Activated T-helper 1 cell treated with anti-CD3 and anti-CD28 coated beads, Interleukin-12 subunit alpha, Interleukin-12 subunit beta, Interleukin-2, Interleukin-4 antibody, amounts not matched to agents 30 ng/mL and 10 ng/mL and 1 ng/mL, durations not matched to agents 14 hours and 24 hours and 36 hours (primary cell): ENCODE results near the gene USP32. TPM values are rescaled to one million over a fixed set of nuclear protein-coding genes. Genes with fewer than 3 reads are reported as not detected.
"Not testable (repeated sequence)": the region's sequence is repeated elsewhere in the genome, so short reads cannot be mapped to it uniquely, and the experiment has no call there.

Experiments
- DNase-seq: peaks from one replicate; pipeline ENCODE4 v3.0.0; 2021; ENCODE audit warnings: low spot score
- H3K27ac Mint-ChIP-seq: one replicate; pipeline ENCODE4 v1.8.0; 2021; ENCODE audit warnings: mild to moderate bottlenecking, mixed read lengths
- H3K27me3 Mint-ChIP-seq: one replicate; pipeline ENCODE4 v1.8.0; 2022; ENCODE audit warnings: mild to moderate bottlenecking, moderate library complexity, mixed read lengths; ENCODE audit not compliant: insufficient read depth
- H3K36me3 Mint-ChIP-seq: one replicate; pipeline ENCODE4 v1.8.0; 2021; ENCODE audit warnings: low read depth, mixed read lengths
- H3K4me1 Mint-ChIP-seq: one replicate; pipeline ENCODE4 v1.8.0; 2021; ENCODE audit warnings: low read depth, mixed read lengths
- H3K4me3 Mint-ChIP-seq: one replicate; pipeline ENCODE4 v1.8.0; 2021; ENCODE audit warnings: mild to moderate bottlenecking, moderate library complexity, mixed read lengths
- H3K9me3 Mint-ChIP-seq: one replicate; pipeline ENCODE4 v1.8.0; 2021; ENCODE audit warnings: mixed read lengths
- intact Hi-C: fragments of 100-400 bp; cut with micrococcal nuclease; formaldehyde crosslinking; loops from one replicate; pipeline ENCODE4 v1.15.1; 2024
- total RNA-seq: library from RNA; stranded (reverse); gene quantifications from 2 replicates; pipeline ENCODE4 v1.2.3, GENCODE V29; 2022

Gene USP32
- total RNA-seq, 1 donor from 2014 or later: 30.5 TPM

- no peaks in the 10 kb centered on the region for H3K27me3 Mint-ChIP-seq
- H3K4me1 Mint-ChIP-seq: peaks cover 37% of the 10 kb centered on the region
These were observed 3.7 kb upstream of the USP32 start for GRCh38 chr17:60395508-60396065.

GRCh38 chr17:60393840-60394723 lies 2.1 kb upstream of the USP32 start:
- intact Hi-C loops: loop anchor here (2.0 to 10.0 kb wide), 6 partner anchors 319 to 1879 kb away; partner anchors contain the start of genes HEATR6, MTMR4, PRR11 and PTRH2
- Mint-ChIP-seq H3K4me1 (peaks cover 45% of the 10 kb centered on the region), H3K4me3 (peak overlapping the region; percentile 33)

More at GRCh38 chr17:60395508-60396065, 3.7 kb upstream of the USP32 start:
- Mint-ChIP-seq H3K27ac (no peak overlapping the region), H3K36me3 (no peaks in the 10 kb centered on the region), H3K4me3 (no peak overlapping the region), H3K9me3 (no peaks in the 10 kb centered on the region)
- no peak for DNase-seq
- intact Hi-C loops: loop anchor here (10.0 kb wide), 2 partner anchors 321 to 1881 kb away; partner anchors contain the start of genes HEATR6 and MTMR4

DNA sequence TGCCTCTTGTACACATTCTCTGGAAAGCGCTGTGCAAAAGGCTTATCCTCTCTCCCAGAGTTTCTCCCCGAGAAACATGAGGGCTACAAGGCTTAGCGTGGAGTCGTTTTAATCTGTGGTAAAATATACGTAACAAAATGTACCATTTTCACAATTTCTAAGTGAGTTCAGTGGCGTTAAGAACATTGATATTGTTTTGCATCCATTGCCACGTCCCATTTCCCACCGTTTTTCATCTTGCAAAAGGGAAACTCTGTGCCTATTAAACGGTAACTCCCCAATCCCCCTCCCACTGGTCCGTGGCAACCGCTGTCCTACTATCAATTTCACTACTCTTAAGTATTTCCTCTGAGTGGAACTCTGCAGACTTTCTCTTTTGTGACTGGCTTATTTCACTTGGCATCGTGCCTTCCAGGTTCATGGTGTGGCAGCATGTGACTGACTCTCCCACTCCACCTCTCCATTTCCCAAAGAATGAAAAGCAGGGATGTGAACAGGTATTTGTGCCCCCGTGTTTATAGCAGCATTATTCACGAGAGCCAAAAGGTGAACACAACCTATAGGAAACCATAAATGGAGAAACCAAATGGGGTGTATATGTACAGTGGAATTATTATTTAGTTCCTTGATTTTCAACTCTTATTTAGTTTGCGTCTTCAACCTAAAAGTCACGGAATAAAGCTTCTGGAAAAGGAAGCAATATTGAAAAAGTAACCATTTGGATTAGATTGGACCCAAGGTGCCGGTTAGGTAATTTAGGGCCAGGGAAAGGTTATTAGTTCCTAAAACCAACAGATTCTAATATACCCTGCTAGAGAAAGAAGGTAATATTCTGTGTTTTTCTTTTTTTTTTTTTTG lies 1.1 kb upstream of the USP32 start:
- Mint-ChIP-seq H3K27ac (peak overlapping the region; percentile 95), H3K4me1 (peaks cover 48% of the 10 kb centered on the region), H3K27me3 (no peaks in the 10 kb centered on the region), H3K9me3 (no peaks in the 10 kb centered on the region), H3K4me3 (peak overlapping the region; percentile 97), H3K36me3 (no peaks in the 10 kb centered on the region)
- peak; percentile 37 for DNase-seq
- intact Hi-C loops: loop anchor here (1.0 to 10.0 kb wide), 11 partner anchors 28 to 1878 kb away; partner anchors contain the start of genes BCAS3, HEATR6, MTMR4 and PPM1D

More at GRCh38 chr17:60393840-60394723, 2.1 kb upstream of the USP32 start:
- no peaks in the 10 kb centered on the region for H3K27me3 Mint-ChIP-seq
- no peaks in the 10 kb centered on the region for H3K9me3 Mint-ChIP-seq
- DNase-seq: no peak
- no peaks in the 10 kb centered on the region for H3K36me3 Mint-ChIP-seq
- no peak overlapping the region for H3K27ac Mint-ChIP-seq

DNA sequence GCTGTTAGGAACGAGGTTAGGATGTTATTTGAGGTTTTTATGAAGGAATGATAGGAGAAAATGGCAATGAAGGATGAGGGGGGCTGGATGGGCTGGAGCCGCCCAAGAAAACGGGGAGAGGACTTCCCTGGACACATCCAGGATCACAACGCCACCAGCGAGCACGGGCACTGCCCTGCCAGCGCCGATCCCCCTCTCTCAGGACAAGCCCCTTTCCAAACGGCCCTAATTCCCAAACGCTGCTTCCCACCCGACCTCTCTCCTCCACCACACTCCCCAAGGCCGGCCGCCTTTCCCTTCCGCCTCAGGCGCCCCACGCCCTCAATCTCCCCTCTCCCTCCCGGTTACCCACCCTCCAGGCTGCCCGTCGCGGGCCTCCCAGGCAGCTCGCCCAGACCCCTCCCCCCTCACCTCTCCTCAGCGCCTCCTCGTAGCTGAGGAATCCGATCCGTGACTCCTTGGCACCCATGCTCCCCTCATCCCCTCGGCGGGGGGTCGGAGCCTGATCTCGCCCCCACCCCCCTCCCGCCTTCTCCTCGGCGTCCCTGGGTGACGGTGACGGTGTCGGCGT lies 377 bp downstream of the USP32 start:
- DNase-seq: no peak
- H3K27me3 Mint-ChIP-seq: no peaks in the 10 kb centered on the region
- intact Hi-C loops: loop anchor here (1.0 to 10.0 kb wide), 11 partner anchors 30 to 1877 kb away; partner anchors contain the start of genes BCAS3, HEATR6, MTMR4 and PPM1D
- peak overlapping the region; percentile 93 for H3K27ac Mint-ChIP-seq
- peak overlapping the region; percentile 97 for H3K4me3 Mint-ChIP-seq
- H3K4me1 Mint-ChIP-seq: peaks cover 55% of the 10 kb centered on the region
- no peaks in the 10 kb centered on the region for H3K9me3 Mint-ChIP-seq
- peaks cover under 1% of the 10 kb centered on the region for H3K36me3 Mint-ChIP-seq

DNA sequence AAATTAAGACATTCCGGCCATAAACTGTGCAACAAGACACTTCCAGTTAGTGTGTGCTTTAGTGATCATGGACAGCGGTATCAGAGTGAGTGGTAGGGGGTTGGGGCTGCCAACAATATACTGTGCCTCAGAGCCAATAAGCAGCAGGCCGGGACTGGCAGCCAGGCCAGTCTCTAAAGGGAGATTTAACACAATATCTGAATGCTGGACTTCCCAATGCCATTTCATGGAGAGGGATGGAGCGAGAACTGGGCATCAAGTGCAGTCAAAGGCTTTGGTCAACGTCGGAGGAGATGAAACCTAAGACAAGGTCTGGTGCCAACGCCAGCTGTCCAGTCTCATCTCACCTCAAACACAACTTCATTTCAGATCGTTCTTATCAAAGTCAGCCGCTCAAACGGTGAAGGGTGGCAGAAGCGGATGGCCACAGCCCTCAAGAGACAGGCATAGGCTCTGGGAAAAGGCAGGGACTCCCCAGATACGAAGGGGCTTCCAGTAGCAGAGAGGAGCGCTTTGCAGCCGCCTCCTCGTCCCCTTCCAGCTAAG lies 935 bp downstream of the USP32 start:
- Mint-ChIP-seq H3K9me3 (no peaks in the 10 kb centered on the region), H3K27me3 (no peaks in the 10 kb centered on the region), H3K4me1 (peaks cover 56% of the 10 kb centered on the region), H3K27ac (peak overlapping the region; percentile 93), H3K4me3 (peak overlapping the region; percentile 97), H3K36me3 (peaks cover 3% of the 10 kb centered on the region)
- intact Hi-C loops: loop anchor here (5.0 to 10.0 kb wide), 5 partner anchors 316 to 1876 kb away; partner anchors contain the start of genes HEATR6, MTMR4, PRR11 and PTRH2
- DNase-seq: peak; percentile 7

GRCh38 chr17:60390186-60390585 lies 1.7 kb downstream of the USP32 start:
- intact Hi-C loops: loop anchor here (5.0 to 10.0 kb wide), 5 partner anchors 315 to 1875 kb away; partner anchors contain the start of genes HEATR6, MTMR4, PRR11 and PTRH2
- no peaks in the 10 kb centered on the region for H3K9me3 Mint-ChIP-seq
- peaks cover 52% of the 10 kb centered on the region for H3K4me1 Mint-ChIP-seq
- no peaks in the 10 kb centered on the region for H3K27me3 Mint-ChIP-seq
- no peak overlapping the region for H3K27ac Mint-ChIP-seq
- no peak for DNase-seq
- H3K4me3 Mint-ChIP-seq: peak overlapping the region; percentile 97
- H3K36me3 Mint-ChIP-seq: peaks cover 3% of the 10 kb centered on the region

DNA sequence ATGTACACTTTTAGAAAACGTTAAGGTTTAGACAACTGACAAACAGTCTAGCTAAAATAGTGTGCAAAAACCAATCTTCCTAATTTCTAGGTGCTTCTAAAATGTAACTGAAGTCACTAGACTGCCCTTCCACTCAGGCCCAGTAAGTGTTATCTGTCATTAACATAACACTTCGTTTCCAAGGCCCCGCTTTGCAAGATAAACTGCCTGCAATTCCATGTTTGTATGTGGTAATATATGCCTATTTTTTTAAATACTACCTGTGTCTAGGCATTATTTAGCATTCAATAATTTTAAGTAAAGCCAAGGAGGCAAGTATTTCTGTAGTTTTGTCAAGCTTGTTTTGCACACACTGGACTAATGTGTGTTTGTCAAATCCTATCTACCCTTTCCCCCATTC lies 3.2 kb downstream of the USP32 start:
- Mint-ChIP-seq H3K9me3 (no peaks in the 10 kb centered on the region), H3K36me3 (peaks cover 3% of the 10 kb centered on the region), H3K27me3 (no peaks in the 10 kb centered on the region), H3K4me1 (peaks cover 57% of the 10 kb centered on the region), H3K27ac (no peak overlapping the region), H3K4me3 (no peak overlapping the region)
- no peak for DNase-seq
- intact Hi-C loops: no loop called here

GRCh38 chr17:60387666-60388065 lies 4.3 kb downstream of the USP32 start:
- Mint-ChIP-seq H3K27ac (no peak overlapping the region), H3K36me3 (peaks cover 6% of the 10 kb centered on the region), H3K4me3 (no peak overlapping the region), H3K9me3 (no peaks in the 10 kb centered on the region), H3K4me1 (peaks cover 50% of the 10 kb centered on the region), H3K27me3 (no peaks in the 10 kb centered on the region)
- no peak for DNase-seq
- intact Hi-C loops: no loop called here

DNA sequence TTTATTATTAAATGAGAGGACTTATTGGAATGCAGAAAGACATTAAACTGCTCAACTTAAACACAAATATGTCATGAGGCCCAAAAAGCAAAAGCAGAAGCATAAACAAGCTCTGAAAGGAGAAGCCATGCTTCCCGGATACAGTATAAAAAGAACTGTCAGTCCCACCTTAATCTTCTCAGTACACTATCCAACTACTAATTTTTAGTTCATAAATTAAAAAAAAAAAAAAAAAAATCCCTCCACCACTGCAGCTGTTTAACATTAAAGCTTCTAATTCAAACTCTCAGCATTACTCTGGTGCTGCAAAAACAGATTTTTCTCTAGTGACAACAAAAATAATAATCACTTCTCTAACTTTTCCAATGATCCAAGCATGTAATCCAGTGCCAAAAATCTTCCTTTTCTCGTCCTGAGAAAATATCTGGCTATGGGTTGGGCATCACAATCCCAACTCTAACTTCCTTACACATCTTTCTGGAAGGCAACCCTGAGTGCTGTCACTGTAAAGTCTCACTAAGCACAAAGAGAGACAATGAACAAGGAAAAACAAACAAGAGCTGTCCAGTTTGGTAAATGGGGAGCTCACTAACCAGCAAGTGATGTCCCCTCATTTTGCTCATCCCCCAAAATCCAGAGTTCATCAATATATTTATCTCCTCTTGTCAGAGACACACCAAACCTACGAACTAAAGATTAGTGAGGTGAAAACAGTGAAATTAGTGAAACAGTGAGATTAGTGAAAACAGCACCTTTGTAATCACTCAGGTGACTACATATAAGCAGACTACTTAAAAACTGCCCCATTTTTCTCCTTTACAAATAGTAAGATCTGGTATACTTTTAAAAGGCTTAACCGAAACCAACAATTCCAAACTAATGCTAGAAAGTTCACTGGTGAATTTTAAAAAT lies 5.5 kb downstream of the USP32 start:
- no peak for DNase-seq
- Mint-ChIP-seq H3K4me1 (peaks cover 49% of the 10 kb centered on the region), H3K4me3 (no peak overlapping the region), H3K27me3 (no peaks in the 10 kb centered on the region), H3K9me3 (no peaks in the 10 kb centered on the region), H3K36me3 (peaks cover 6% of the 10 kb centered on the region), H3K27ac (no peak overlapping the region)
- intact Hi-C loops: no loop called here

DNA sequence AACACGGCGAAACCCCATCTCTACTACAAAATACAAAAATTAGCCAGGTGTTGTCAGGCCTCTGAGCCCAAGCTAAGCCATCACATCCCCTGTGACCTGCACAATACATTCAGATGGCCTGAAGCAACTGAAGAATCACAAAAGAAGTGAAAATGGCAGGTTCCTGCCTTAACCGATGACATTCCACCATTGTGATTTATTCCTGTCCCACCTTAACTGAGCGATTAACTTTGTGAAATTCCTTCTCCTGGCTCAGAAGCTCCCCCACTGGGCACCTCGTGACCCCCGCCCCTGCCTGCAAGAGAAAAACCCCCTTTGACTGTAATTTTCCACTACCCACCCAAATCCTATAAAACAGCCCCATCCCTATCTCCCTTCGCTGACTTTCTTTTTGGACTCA lies 7.0 kb downstream of the USP32 start:
- H3K4me3 Mint-ChIP-seq, intact Hi-C loops, H3K27ac Mint-ChIP-seq, H3K9me3 Mint-ChIP-seq, H3K36me3 Mint-ChIP-seq, H3K27me3 Mint-ChIP-seq, DNase-seq: not testable (repeated sequence)
- peaks cover 34% of the 10 kb centered on the region for H3K4me1 Mint-ChIP-seq

DNA sequence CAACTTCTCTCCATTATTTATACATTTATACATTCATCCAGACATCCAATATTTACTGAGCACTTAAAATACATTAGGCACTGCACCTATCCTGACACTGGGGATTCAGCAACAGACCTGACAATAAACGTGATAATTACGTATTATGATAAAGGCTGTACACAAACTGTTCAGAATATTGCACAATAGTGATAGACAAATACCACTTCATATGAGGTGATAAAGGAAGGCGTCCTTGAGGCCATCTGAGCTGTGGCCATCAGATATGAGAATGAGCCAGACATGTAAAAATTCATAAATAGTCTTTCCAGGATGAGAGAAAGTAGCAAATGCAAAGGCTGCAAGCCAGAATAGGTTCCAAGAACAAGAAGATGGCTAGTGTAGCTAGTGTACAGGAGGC lies 8.6 kb downstream of the USP32 start:
- intact Hi-C loops: no loop called here

More for the DNA sequence above, 8.6 kb downstream of the USP32 start:
- H3K4me3 Mint-ChIP-seq: no peak overlapping the region
- H3K27ac Mint-ChIP-seq: no peak overlapping the region
- peaks cover 27% of the 10 kb centered on the region for H3K4me1 Mint-ChIP-seq
- no peak for DNase-seq
- no peaks in the 10 kb centered on the region for H3K9me3 Mint-ChIP-seq
- H3K27me3 Mint-ChIP-seq: no peaks in the 10 kb centered on the region
- H3K36me3 Mint-ChIP-seq: peaks cover 6% of the 10 kb centered on the region
